Amniotic stem cell (primary cell): Measurements from ENCODE around the gene TMEM114.

Experiments used
- DNase-seq: peaks from one replicate; lab custom pipeline; 2025; lab: John Stamatoyannopoulos, UW

TMEM114 gene

GRCh38 chr16:8549843-8550412, 40.4 kb downstream of the TMEM114 start:
- DNase-seq = no peak

GRCh38 chr16:8548166-8548565, 42.1 kb downstream of the TMEM114 start:
- no peak for DNase-seq

- no peak for DNase-seq
These were observed 42.5 kb downstream of the TMEM114 start for GRCh38 chr16:8547762-8548161.

GRCh38 chr16:8544406-8544805, 45.9 kb downstream of the TMEM114 start:
- no peak for DNase-seq

- no peak for DNase-seq
These were observed 47.1 kb downstream of the TMEM114 start for GRCh38 chr16:8543258-8543657.

GRCh38 chr16:8542393-8542792, 47.9 kb downstream of the TMEM114 start:
- no peak for DNase-seq

GRCh38 chr16:8541868-8542267, 48.4 kb downstream of the TMEM114 start:
- no peak for DNase-seq

- no peak for DNase-seq
These were observed 52.5 kb downstream of the TMEM114 start for GRCh38 chr16:8537691-8538342.

- DNase-seq = no peak
These were observed 56.8 kb downstream of the TMEM114 start for GRCh38 chr16:8533509-8533908.

- no peak for DNase-seq
These were observed 59.4 kb downstream of the TMEM114 start for GRCh38 chr16:8530752-8531384.

- no peak for DNase-seq
These were observed 61.8 kb downstream of the TMEM114 start for GRCh38 chr16:8528471-8528870.

- DNase-seq = no peak
These were observed 66.4 kb downstream of the TMEM114 start for GRCh38 chr16:8523932-8524331.

GRCh38 chr16:8522757-8523156, 67.6 kb downstream of the TMEM114 start:
- DNase-seq = no peak

GRCh38 chr16:8519643-8520042, 70.7 kb downstream of the TMEM114 start:
- no peak for DNase-seq
